Retinal pigment epithelial cell (primary cell): ENCODE data around the gene DNAH11.
"Not testable (repeated sequence)": the region's sequence is repeated elsewhere in the genome, so short reads cannot be mapped to it uniquely, and the experiment has no call there.

Experiments used
- DNase-seq: peaks from one replicate; pipeline ENCODE4 v3.0.0-alpha.2; 2010; ENCODE audit warnings: low read depth
- H3K4me3 ChIP-seq: 2 replicates; pipeline ENCODE4 v1.5.1; 2011; ENCODE audit warnings: mild to moderate bottlenecking, low read length, control low read depth, moderate library complexity
- TF ChIP-seq, protein P1 (sequence below): conservative IDR thresholded peaks from 2 replicates; pipeline ENCODE4 v1.5.1; 2011; ENCODE audit warnings: low read depth, low read length, control low read depth, inconsistent platforms

The DNAH11 gene

DNA sequence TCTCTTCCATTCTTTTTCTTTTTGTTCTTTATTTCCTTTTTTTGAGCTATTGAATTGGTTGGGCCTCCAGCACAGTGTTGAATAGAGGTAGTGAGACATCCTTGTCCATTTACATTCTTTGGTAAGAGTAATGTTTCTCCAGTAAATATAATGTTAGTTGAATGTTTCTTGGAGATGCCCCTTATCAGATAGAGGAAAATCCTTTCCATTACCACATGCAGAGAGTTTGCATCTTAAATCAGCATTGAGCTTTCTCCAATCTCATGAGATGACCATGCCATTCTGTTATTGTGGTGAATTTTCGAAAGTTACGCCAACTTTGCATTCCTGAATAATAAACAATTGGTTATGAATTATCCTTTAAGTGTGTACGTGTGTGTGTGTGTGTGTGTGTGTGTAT is 127.7 kb downstream of the DNAH11 start:
- TF ChIP-seq, protein P1, sequence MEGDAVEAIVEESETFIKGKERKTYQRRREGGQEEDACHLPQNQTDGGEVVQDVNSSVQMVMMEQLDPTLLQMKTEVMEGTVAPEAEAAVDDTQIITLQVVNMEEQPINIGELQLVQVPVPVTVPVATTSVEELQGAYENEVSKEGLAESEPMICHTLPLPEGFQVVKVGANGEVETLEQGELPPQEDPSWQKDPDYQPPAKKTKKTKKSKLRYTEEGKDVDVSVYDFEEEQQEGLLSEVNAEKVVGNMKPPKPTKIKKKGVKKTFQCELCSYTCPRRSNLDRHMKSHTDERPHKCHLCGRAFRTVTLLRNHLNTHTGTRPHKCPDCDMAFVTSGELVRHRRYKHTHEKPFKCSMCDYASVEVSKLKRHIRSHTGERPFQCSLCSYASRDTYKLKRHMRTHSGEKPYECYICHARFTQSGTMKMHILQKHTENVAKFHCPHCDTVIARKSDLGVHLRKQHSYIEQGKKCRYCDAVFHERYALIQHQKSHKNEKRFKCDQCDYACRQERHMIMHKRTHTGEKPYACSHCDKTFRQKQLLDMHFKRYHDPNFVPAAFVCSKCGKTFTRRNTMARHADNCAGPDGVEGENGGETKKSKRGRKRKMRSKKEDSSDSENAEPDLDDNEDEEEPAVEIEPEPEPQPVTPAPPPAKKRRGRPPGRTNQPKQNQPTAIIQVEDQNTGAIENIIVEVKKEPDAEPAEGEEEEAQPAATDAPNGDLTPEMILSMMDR = no peak
- no peak overlapping the region for H3K4me3 ChIP-seq
- no peak for DNase-seq

DNA sequence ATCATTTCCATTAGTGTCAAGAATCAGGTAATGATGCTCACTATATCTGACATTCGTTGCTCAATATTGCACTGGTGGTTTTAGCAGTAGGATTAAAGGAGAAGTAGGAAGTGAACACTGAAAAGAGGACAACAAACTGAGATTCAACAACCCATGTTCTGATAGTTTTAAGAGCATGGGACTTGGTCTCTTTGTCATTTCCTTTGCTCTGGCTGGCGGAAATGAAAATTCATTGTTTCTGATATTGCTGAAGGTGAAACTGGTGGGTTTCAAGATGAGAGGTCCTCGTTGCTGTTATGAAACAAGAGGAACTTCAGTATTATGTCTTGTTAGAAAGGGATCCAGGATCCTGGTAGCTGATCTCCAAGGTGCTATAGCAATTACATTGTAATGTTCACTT is 129.0 kb downstream of the DNAH11 start:
- TF ChIP-seq, protein P1 = no peak
- no peak for DNase-seq
- no peak overlapping the region for H3K4me3 ChIP-seq

DNA sequence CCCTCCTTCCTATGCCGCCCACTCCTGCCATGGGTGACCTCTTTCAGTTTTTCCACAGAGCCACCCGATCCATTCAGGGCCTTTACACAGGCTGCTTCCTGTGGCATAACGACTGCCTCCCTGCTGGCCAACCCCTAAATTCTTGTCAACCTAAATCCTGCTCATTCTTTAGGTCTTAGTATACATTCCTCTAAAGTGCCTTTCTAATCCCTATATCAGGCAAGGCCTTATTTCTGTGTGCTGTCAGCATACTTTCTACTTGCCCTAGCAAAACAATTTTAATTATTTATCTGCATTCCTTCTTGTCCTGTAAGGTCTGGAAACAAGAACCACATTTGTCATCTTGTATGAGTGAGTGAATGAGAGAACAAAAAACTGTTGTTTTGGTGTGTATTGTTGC is 132.4 kb downstream of the DNAH11 start:
- TF ChIP-seq, protein P1 = peak; percentile 5
- peak; percentile 75 for DNase-seq
- no peak overlapping the region for H3K4me3 ChIP-seq

DNA sequence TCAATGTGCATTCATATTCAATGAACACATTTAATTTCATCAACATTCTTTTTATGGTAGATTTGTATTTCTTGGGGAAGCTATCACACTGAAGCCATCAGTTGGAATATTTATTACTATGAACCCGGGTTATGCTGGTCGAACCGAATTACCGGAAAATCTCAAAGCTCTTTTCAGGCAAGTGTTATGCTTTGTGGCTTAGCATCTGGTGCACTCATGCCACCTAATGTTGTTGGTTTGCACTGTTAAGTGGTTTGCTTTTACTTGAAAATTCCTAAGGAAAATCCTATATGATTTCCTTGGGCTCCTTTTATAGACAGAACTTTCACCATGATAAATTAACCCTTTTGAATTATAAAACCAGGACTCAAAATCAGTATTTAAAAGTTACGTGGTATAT is 147.9 kb downstream of the DNAH11 start:
- TF ChIP-seq, protein P1 = peak; percentile 37
- no peak for DNase-seq
- H3K4me3 ChIP-seq = no peak overlapping the region

DNA sequence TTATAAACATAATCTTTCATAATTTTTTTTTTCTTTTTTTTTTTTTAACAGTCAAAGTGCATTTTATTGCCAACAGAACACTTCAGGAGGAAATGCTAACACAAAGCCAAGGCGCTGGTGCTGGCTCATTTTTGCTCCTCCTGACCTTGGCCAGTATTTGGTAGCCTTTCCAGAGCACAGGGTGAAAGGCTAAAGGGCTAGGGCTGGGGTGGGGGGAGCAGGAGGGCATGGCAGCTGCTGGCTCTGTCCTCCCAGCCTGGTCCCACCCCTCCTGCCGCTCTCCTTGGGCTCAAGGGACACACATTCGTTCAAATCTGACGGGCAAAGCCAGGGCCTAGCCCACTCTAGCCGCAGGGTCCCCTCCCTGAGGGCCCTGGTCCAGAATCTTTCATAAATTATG is 148.3 kb downstream of the DNAH11 start:
- H3K4me3 ChIP-seq, DNase-seq: not testable (repeated sequence)

DNA sequence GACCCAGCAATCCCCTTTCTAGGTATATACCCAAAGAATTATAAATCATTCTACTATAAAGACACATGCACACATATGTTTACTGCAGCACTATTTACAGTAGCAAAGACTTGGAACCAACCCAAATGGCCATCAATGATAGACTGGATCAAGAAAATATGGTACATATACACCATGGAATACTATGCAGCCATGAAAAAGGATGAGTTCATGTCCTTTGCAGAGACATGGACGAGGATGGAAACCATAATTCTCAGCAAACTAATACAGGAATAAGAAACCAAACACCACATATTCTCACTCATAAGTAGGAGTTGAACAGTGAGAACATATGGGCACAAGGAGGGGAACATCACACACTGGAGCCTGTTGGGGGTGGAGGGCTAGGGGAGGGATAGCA is 157.7 kb downstream of the DNAH11 start:
- H3K4me3 ChIP-seq, DNase-seq: not testable (repeated sequence)

DNA sequence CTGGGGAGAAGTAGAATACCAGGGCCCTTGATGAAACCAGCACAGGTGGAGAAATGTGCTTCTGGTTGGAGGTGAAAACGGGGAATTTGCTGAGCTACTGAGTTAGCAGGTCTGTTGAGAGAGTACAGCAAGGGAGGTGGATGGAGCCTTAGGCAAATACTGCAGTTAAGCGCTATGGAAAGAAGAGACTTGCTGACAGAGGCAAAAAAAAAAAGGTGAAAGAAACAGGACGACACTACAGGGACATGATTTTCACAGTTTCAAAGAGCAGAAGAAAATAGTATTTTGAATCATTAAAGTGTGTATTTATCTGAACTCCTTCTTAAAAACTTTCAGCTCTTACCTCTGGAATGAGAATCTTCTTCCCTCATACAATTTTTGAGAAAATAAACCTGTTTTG is 159.5 kb downstream of the DNAH11 start:
- DNase-seq = no peak
- TF ChIP-seq, protein P1 = no peak
- H3K4me3 ChIP-seq = no peak overlapping the region

DNA sequence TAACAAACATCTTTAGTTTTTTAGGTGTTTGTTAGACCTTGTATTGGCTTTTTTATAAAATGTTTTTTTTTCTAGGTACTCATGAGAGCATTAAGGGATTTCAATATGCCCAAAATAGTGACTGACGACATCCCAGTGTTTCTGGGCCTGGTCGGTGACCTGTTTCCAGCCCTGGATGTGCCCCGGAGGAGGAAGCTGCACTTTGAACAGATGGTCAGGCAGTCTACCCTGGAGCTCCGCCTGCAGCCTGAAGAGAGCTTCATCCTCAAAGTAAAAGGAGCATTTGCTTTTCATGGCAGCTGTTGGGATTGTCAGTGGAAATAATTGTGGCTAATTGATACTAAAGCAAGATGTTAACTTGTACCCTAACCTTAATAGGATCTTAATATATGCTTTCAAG is 161.5 kb downstream of the DNAH11 start:
- DNase-seq = no peak
- TF ChIP-seq, protein P1 = no peak
- H3K4me3 ChIP-seq = no peak overlapping the region
